Fibroblast of lung (primary cell): Measurements from ENCODE around the gene GPR34.

Source experiments
- CTCF ChIP-seq, 2 donors: IDR thresholded peaks in 1 of 2; conservative IDR thresholded peaks in 1 of 2; 1 replicate in 1 of 2; 2 replicates in 1 of 2; pipeline ENCODE4 v1.5.1; 2011 to 2012; ENCODE audit warnings: low read length in 2 of 2, control low read depth in 1 of 2, inconsistent platforms in 1 of 2, low read depth in 1 of 2, mild to moderate bottlenecking in 1 of 2
- EZH2 ChIP-seq: IDR thresholded peaks from 2 replicates; pipeline ENCODE4 v1.5.1; 2012; ENCODE audit warnings: low read length, control low read depth, mild to moderate bottlenecking; ENCODE audit errors: missing control alignments

GRCh38 chrX:41695426-41695825 lies 6.7 kb downstream of the GPR34 start:
- TF ChIP-seq CTCF (conservative IDR thresholded peaks at IDR 0.05 in 1 of 2, IDR thresholded peaks at IDR 0.05 in 1 of 2; ENCODE audit: low read depth in 1 of 2, low read length in 2 of 2) (no peak), EZH2 (no peak)
